NCI-H460 (cell line): Measurements from ENCODE around the gene RNF31. TPM values are rescaled to one million over a fixed set of nuclear protein-coding genes. Genes with fewer than 3 reads are reported as not detected.

Experiments used
- DNase-seq: peaks from one replicate; pipeline ENCODE4 v3.0.0-alpha.2; 2016; ENCODE audit warnings: low read depth; ENCODE audit errors: extremely low read depth
- total RNA-seq: library from RNA; depleted of rRNA; stranded (reverse); fragments of >200 nt; shearing (Covaris generic); gene quantifications from 2 replicates; pipeline ENCODE4 v1.2.3, GENCODE V29; 2014

RNF31 gene
- total RNA-seq, 1 experiment from 2014 or later = 35.1 TPM

DNA sequence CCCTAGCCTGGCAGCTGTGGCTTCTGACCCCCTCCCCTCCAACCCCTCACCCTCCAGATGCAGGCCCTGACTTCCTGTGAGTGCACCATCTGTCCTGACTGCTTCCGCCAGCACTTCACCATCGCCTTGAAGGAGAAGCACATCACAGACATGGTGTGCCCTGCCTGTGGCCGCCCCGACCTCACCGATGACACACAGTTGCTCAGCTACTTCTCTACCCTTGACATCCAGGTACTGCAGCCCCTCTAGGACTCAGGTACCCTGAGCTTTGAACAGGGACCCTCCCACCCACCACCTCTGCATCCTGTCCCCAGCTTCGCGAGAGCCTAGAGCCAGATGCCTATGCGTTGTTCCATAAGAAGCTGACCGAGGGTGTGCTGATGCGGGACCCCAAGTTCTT, 7.8 kb downstream of the RNF31 start:
- DNase-seq = no peak

DNA sequence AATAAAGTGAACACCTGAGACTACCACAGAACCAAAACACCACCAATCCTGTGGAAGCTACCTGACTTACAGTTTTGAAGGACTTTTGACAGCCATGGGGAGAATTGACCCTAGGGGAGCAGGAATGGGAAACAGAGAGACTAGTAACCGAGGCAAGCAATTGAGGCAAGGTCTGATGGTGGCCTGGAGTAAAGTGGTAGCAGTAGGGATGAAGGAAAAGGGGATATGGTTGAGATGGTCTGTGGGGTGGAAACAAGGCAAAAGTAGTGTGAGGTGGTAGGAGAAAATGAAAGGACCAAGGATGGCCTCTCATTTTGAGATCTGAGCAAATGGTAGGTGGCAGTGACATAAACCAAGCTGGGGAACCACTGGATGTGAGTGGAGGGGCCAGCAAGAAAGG, 9.5 kb downstream of the RNF31 start:
- DNase-seq = no peak

DNA sequence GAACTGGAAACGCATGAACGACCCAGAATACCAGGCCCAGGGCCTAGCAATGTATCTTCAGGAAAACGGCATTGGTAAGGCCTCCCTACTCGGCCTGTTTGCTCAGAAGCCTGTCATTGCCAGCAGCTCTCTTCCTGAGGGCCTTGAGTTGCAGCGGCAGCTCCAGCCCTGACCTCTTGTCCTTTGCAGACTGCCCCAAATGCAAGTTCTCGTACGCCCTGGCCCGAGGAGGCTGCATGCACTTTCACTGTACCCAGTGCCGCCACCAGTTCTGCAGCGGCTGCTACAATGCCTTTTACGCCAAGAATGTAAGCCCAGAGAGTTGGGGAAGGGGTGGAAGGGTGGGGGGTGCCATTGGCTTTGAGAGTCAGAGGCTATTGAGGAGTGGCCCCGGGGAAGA, 10.0 kb downstream of the RNF31 start:
- DNase-seq = no peak

DNA sequence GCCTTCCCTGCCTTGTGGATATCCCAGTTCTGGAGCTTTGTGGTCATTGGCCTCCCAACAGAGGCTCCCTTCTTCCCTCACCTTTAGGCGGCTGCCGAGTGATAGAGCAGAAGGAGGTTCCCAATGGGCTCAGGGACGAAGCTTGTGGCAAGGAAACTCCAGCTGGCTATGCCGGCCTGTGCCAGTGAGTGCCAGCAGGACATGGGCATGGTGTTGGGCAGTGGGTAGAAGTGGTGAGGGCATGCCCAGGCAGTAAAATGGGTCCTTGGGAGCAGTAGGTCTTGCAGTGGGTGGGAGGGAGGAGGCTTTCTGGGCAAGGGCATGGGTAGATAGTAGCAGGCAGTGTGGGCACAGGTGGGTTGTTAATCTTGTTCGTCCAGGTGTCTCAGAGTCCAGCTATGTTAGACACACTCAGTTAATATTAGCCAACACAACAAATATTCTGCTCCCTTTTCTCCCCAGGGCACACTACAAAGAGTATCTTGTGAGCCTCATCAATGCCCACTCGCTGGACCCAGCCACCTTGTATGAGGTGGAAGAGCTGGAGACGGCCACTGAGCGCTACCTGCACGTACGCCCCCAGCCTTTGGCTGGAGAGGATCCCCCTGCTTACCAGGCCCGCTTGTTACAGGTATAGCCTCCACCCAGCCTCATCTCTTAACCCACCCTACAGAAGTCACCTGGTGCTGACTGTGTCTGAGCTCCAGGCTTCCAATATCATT, 12.6 kb downstream of the RNF31 start:
- no peak for DNase-seq

DNA sequence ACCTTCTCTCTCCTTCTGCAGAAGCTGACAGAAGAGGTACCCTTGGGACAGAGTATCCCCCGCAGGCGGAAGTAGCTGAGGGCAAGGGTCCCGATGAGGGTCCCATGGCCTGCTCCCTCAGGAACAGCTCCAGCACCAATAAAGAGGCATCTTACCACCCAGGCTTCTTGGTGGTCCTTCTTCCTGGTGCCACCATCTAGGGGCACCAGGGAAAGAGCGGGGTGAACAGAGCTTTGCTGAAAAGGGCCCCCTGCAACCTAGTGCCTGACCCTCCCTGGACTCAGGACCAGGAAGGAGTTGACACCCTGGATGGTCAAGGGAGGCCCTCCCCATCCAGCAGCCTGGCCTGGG, 13.2 kb downstream of the RNF31 start:
- no peak for DNase-seq

DNA sequence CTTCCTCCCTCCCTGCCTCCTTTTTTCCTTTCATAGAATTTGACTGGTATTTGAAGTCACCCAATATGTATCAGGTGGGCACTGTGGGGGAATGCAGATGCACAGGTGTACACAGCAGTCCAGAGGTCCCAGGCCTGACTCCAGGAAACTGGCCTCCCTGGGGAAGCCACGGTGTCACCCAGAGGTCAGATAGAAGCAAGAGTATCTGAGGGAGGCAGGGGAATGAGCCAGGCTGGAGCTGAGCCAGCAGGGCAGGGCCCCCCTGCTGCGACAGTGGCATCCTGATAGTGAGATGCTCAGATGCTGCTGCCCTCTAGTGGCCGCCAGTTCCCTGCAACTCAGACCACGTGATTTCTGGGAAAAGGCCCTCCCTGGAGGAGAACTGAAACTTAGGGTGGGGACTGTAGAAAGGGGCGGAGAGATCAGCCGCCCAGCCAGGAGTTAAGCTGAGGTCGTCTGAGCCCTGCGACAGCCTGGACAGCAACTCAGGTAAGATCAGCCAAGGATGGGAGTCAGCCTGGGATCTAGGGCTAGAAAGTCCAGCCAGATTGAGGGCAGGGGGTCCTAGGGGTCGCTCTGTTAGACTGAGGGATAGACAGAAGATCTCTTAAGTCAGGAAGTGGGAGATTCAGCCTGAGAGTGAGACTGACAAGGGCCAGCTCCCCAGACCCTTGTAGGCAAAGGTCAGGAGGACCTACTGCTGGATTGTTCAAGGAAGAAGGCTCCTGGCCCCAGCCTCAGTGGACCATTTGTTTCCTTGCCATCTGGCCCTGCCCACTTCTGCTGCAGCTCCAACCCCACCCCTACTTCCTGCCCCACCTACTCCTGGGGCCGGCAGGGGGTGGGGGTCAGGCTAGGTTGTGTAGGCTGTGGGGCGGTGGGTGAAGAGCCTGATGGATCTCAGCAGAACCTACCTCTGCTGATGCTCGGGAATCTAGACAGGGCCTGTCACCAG, 13.8 kb downstream of the RNF31 start, which contains the start of gene IRF9:
IRF9 (plus strand) TSS at position 416 of the 955 bp plus-strand sequence. CDS start 880 bp downstream, outside the sequence.
- peak; percentile 95 for DNase-seq

DNA sequence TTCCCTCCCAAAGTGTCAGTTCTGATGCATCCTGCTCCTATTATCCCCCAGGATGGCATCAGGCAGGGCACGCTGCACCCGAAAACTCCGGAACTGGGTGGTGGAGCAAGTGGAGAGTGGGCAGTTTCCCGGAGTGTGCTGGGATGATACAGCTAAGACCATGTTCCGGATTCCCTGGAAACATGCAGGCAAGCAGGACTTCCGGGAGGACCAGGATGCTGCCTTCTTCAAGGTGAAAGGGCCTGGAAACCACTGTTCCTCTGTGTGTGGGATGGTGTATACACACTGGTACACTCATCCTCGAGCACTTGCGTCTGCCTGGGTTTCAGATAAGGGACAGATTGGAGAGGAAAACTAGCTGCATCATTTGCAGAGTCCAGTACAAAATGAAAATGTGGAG, 14.8 kb downstream of the RNF31 start:
- DNase-seq = no peak

DNA sequence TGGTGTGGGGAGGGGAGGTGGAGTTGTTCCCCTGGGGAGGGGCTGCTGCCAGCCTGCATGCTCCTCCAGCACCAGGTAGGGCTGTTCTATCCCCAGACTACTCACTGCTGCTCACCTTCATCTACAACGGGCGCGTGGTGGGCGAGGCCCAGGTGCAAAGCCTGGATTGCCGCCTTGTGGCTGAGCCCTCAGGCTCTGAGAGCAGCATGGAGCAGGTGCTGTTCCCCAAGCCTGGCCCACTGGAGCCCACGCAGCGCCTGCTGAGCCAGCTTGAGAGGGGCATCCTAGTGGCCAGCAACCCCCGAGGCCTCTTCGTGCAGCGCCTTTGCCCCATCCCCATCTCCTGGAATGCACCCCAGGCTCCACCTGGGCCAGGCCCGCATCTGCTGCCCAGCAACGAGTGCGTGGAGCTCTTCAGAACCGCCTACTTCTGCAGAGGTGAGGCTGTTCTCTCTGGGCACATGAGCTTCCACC, 17.3 kb downstream of the RNF31 start:
- no peak for DNase-seq

DNA sequence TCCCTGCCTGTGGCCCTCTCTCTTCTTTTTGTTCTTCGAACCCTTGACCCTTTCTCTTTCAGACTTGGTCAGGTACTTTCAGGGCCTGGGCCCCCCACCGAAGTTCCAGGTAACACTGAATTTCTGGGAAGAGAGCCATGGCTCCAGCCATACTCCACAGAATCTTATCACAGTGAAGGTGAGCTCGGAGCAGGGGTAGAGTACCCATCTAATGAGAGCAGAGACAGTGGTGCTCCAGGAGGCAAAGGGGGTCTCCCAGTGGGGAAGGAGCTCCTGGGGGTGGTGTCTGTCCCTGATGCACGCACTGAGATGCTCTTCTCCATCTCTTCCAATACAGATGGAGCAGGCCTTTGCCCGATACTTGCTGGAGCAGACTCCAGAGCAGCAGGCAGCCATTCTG, 18.5 kb downstream of the RNF31 start:
- no peak for DNase-seq

DNA sequence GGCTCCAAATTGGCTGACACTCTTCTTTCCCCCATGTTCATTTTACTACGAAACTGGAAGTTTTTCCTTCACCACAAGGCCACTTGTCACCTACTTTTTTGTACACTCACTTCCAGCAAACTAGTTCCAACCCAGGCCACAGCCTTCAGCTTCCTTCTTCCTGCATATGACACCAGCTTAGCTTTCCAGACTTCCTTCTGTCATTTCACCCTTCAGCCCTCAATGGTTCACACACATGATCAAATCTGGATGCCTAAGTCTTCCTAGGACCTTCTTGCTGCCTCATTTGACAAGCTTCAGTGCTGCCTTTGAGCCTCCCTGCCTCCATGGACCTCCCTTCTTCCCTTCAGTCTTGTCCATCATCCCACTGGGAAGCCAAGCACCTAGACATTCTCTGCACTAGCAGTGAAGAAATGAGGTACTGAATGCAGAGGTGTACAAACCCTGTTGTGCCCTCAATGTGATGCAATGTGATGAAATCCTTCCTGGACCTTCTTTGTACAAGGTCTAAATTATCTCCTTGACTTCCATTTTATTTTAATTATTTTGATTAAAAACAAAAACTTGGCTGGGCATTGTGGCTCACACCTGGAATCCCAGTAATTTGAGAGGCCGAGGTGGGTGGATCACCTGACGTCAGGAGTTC, 20.3 kb downstream of the RNF31 start:
- DNase-seq = peak; percentile 22

DNA sequence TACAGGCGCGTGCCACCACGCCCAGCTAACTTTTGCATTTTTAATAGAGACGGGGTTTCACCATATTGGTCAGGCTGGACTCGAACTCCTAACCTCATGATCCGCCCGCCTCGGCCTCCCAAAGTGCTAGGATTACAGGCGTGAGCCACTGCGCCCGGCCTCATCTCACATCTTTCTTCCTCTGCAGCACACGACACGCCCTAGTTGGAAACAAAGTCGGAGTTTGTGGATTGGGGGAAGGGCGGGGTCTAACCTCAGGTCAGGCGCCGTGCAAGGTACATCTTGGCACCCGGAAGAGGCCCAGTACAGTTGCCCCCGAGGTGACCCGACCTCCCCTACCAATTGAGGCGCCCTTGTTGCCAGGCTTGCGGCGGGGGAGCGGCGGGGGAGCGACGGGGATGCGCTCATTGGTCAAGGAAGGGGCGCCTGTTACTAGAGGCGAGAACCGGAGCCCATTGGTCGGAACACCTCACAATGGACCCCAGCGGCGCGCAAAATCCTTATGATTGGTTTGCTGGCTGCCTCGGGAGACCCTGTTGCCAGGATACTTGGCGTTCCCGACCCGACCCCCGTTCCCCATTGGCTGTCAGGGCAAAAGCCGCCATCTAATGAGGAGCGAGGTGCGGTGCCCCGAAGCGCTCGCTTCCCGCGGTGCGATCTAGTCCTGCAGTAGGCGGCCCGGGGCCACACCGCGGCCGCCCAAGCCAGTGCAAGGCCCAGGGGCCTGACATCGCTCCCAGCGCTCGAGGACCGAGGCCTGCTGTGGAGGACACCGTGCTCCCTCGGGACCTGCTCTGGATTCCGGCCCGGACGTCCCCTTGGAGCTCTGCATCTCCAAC, 24.3 kb downstream of the RNF31 start, which contains the start of gene REC8:
REC8 (plus strand) TSS at position 659 of the 839 bp plus-strand sequence. CDS start 473 bp downstream, outside the sequence.
- DNase-seq = no peak

DNA sequence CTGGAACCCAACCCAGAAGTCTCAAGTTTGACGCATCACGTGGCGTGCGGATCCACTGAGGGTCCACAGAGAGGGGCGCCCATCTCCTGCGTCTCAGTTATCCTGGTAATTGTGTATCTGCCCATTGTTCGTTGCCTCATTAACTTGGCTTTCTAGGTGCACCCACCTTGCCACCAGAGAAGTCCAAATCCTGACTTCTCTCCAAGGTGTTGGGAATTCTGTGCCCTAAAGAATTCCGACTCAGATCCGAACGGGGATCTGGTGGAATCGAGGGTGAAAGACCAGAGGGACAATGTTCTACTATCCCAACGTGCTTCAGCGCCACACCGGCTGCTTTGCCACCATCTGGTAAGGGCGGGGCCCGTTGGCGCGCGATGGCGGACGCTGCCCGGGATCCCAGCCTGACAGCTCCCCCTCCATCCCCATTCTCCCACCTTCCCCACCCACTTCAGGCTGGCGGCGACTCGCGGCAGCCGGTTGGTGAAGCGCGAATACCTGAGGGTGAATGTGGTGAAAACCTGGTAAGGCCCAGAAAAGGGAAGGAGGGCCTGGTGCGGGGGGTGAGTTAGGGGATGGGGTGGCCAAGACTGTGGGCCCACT, 25.1 kb downstream of the RNF31 start:
- no peak for DNase-seq

DNA sequence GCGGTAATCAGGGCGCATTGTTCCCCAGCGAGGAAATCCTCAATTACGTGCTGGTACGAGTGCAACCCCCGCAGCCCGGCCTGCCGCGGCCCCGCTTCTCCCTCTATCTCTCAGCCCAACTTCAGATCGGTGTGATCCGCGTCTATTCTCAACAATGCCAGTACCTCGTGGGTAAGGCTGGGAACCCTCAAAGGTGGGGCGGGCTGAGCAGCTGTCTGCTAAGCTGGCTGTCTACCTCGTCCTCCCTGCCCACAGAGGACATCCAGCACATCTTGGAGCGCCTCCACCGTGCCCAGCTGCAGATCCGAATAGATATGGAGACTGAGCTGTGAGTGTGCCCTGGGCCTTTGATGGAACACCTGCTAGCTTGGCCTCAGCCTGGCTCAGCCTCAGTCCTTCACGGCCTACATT, 25.6 kb downstream of the RNF31 start:
- DNase-seq = no peak

DNA sequence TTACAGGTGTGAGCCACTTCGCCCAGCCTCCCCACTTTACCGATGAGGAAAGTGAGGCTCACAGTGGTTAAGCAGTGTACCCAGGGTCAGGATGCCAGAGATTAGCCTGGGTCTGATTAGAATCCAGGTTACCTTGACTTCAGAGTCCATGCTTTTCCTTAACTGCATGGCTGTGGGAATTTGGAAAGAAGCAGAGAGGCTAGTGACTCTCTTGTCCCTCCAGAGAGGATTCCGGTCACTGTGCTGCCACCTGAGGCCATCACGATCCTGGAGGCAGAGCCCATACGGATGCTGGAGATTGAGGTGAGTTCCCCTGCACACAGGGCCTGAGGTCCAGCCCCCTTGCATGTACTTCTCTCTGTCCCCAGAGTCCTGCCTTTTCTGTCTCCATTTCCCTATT, 29.3 kb downstream of the RNF31 start:
- no peak for DNase-seq

DNA sequence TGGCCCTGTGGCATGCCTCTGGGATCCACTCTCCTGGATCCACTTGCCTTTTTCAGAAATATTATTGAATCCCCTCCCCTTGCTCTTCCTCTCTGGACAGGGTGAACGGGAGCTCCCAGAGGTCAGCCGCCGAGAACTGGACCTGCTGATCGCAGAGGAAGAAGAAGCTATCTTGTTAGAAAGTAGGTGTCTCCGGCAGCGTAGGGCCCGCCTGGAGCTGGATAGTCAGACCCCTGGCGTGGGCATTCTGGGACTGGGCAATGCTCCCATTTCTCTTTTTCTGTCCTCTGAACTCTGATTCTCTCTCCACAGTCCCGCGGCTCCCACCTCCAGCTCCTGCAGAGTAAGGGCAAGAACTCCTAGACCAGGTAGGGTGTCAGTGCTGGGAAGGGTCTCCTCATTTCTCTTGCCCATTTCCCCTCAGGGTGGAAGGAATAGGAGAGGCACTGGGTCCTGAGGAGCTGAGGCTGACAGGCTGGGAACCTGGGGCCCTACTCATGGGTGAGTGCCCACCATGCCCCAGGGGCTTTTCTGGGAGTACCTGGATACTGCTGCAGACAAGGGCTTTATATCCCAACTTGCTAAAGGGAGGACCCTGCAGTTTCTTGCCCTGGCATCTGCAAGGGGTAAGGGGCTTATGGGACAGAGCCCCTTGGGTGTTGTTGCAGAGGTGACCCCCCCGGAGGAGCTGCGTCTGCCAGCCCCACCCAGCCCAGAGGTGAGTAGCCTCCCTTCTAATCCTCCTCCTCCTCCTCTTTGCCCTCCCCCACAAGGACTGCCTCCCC, 29.9 kb downstream of the RNF31 start:
- DNase-seq = no peak

DNA sequence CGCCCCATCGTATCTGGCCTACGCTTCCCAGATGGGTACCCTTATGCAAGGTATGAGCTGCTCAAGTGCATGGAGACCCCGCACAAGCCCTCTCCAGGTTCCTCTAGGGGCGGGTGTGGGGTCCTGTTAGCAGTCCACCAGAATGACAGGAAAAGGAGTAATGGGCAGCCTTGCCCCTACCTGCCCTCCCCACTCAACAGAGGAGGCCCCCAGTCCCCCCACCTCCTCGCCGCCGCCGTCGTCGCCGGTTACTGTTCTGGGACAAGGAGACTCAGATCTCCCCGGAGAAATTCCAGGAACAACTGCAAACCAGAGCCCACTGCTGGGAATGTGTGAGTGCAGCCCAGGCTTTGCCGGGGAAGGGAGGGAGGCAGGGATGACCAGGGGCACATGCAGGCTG, 30.6 kb downstream of the RNF31 start:
- no peak for DNase-seq

DNA sequence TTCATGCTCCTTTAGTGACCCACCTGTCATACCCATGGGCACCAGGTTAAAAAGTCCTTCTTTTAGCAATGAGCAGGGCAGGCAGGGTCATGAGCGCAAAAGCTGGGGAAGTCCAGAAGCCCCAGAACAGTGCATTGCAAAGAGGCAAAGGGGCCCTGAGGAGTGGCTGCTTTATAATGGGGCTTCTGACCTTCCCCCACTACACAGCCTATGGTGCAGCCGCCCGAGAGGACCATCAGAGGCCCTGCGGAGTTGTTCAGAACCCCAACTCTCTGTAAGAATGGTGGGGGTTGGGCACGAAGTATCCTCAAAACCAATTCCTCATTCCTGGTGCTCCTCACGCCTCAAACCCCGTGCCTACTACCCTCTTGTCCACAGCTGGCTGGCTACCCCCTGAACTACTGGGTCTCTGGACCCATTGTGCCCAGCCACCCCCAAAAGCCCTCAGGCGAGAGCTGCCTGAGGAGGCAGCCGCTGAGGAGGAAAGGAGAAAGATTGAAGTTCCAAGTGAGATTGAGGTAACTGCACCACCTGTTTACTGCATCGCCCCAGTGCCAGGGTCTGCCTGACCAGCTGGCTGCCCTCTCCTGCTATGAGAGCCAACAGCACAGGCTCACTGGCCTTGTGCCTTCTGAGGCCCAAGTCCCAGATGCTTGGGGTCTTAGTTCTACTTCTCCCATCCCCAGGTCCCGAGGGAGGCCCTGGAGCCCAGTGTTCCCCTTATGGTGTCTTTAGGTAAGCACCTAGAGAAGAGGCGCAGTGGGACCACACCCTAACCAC, 31.3 kb downstream of the RNF31 start:
- DNase-seq = no peak

DNA sequence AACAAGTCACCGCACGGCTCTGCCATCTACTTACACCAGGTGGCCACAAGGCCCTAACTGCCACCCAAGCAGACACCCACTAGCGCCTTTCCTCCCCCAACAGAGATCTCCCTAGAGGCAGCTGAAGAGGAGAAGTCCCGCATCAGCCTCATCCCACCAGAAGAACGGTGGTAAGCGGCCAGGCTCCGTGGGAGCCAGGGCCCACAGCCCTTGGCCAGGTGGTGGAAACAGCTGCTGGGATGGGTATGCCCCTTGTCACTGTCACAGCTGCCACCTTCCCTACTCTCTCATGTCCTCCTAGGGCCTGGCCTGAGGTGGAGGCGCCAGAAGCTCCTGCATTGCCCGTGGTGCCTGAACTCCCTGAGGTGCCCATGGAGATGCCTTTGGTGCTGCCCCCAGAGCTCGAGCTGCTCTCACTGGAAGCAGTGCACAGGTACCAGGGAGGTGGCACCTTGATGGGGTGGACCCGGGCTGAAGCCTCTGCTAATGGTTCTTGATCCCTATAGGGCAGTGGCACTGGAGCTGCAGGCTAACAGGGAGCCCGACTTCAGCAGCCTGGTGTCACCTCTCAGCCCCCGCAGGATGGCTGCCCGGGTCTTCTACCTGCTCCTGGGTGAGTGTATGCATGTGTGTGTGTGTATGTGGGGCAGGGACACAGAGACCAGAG, 32.1 kb downstream of the RNF31 start:
- DNase-seq = no peak
